NCI-H2081 treated with DMSO at 0.1 percent for 48 hours (cell line): Measurements from ENCODE around the gene CERK.

Experiments used
- DNase-seq: peaks from one replicate; lab custom pipeline; 2025; lab: John Stamatoyannopoulos, UW

Gene CERK

GRCh38 chr22:46748908-46749675 lies 11.0 kb upstream of the CERK start:
- no peak for DNase-seq

GRCh38 chr22:46748206-46748907 lies 10.3 kb upstream of the CERK start:
- DNase-seq = no peak

- DNase-seq = no peak
Measured at GRCh38 chr22:46747646-46748045, 9.6 kb upstream of the CERK start.

- no peak for DNase-seq
Measured at GRCh38 chr22:46746620-46747019, 8.6 kb upstream of the CERK start.

- DNase-seq = no peak
Measured at GRCh38 chr22:46746192-46746591, 8.1 kb upstream of the CERK start.

- DNase-seq = no peak
Measured at GRCh38 chr22:46744581-46744980, 6.5 kb upstream of the CERK start.

GRCh38 chr22:46742576-46743221 lies 4.6 kb upstream of the CERK start:
- DNase-seq = no peak

GRCh38 chr22:46741974-46742519 lies 4.0 kb upstream of the CERK start:
- DNase-seq = no peak

- DNase-seq = no peak
Measured at GRCh38 chr22:46740910-46741780, 3.1 kb upstream of the CERK start.

- no peak for DNase-seq
Measured at GRCh38 chr22:46739094-46739870, 1.2 kb upstream of the CERK start.

- DNase-seq = no peak
Measured at GRCh38 chr22:46738647-46739093, 618 bp upstream of the CERK start.

GRCh38 chr22:46737105-46737975 lies 712 bp downstream of the CERK start:
- no peak for DNase-seq

- no peak for DNase-seq
Measured at GRCh38 chr22:46736705-46737104, 1.3 kb downstream of the CERK start.

- DNase-seq = no peak
Measured at GRCh38 chr22:46735747-46736608, 2.1 kb downstream of the CERK start.

GRCh38 chr22:46734830-46735453 lies 3.1 kb downstream of the CERK start:
- DNase-seq = no peak

GRCh38 chr22:46734213-46734722 lies 3.8 kb downstream of the CERK start:
- DNase-seq = peak; percentile 50

- no peak for DNase-seq
Measured at GRCh38 chr22:46732513-46732912, 5.5 kb downstream of the CERK start.

GRCh38 chr22:46732041-46732379 lies 6.0 kb downstream of the CERK start:
- DNase-seq = no peak
